ENCODE measurements around the gene GNAT1. TPM values are rescaled to one million over a fixed set of nuclear protein-coding genes. Genes with fewer than 3 reads are reported as not detected.
A peak's percentile ranks its signal among the peaks of the same experiment; 100 is the strongest.

GNAT1 gene
- total RNA-seq, 1 donor from 2014 or later, result not detected

DNA sequence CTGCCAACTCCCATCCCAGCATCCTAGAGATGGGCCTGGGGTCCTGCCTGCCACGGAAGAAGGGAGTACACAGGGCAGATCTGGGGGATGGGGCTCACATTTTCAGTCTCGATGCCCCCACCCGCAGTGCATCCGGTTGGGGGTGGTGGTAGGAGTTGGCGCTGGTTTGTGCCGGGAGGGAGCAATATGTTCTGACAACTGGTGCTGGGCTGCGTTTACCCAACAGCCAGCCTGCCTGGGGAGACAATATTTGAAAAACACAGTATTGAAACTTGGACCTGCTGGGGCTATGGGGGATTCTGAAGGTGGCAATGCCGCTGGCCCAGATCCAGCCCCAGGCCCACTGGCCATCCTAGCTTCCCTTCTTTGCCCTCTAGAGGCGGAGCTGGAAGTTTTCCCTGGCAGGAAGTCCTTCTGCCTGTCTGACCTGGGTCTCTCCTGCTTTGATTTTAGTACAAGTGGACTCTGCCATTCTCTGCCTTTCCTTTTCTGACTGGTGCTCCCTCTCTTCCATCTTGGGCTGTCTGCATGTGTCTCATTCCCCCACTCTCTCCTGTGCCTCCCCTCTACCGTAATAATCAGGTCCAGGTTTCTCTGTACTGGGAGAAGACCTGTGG, 32.8 kb upstream of the GNAT1 start:
- TF ChIP-seq, protein P1, sequence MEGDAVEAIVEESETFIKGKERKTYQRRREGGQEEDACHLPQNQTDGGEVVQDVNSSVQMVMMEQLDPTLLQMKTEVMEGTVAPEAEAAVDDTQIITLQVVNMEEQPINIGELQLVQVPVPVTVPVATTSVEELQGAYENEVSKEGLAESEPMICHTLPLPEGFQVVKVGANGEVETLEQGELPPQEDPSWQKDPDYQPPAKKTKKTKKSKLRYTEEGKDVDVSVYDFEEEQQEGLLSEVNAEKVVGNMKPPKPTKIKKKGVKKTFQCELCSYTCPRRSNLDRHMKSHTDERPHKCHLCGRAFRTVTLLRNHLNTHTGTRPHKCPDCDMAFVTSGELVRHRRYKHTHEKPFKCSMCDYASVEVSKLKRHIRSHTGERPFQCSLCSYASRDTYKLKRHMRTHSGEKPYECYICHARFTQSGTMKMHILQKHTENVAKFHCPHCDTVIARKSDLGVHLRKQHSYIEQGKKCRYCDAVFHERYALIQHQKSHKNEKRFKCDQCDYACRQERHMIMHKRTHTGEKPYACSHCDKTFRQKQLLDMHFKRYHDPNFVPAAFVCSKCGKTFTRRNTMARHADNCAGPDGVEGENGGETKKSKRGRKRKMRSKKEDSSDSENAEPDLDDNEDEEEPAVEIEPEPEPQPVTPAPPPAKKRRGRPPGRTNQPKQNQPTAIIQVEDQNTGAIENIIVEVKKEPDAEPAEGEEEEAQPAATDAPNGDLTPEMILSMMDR (IDR thresholded peaks at IDR 0.05; ENCODE audit: insufficient read depth, low read length, severe bottlenecking), result peak; percentile 46
- Histone ChIP-seq H3K27me3 (ENCODE audit: control insufficient read depth, insufficient read depth, low read length) (no peaks in the 10 kb centered on the region), H3K36me3 (ENCODE audit: control insufficient read depth, insufficient read depth, low read length) (peaks cover 32% of the 10 kb centered on the region), H3K4me3 (ENCODE audit: low read depth, low read length) (peak overlapping the region; percentile 70)
- no peak for FAIRE-seq
- DNase-seq (ENCODE audit: low read depth), result no peak

DNA sequence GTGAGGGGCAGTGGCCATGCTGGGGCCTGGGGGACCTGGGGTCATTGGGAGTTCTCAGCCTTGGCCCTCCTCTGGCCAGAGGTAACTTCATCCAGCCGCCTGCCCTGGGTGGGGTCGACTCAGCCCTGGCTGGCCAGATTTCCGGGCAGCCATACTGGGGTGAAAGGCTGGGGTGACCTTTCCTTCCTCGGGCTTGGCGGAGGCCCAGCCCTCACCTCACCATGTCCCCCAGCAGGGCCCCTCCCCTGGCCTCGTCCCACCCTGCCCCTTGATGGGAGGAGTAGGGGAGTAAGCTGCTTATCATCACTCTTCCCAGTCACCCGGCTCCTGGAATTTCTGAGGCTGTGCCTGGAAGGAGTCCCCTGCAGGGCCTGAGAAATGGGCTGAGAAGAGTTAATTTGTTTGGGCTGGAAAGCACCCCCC, 30.8 kb upstream of the GNAT1 start:
- no peak for FAIRE-seq
- no peak overlapping the region for H3K4me3 ChIP-seq (ENCODE audit: low read depth, low read length)
- peaks cover 38% of the 10 kb centered on the region for H3K36me3 ChIP-seq (ENCODE audit: control insufficient read depth, insufficient read depth, low read length)

DNA sequence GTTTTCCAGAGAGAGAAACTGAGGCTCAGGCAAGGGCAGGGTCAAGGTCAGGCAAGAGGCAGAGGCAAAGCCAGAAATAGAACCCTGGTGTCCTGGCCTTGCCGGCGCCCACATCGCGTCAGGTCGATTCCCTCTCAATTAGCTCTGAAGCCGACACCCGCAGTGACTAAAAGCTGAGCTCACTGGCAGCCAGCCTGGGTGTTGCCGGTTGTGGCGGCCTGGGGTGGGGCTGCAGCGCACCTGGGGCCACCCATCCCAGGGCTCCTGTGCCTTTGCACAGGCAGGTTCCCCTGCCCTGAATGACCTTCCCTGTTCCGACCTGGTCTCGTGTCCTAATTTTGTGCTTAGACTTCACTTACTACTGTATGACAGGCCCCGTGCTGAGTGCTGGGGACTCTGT, 30.1 kb upstream of the GNAT1 start:
- peak; percentile 75 for DNase-seq (ENCODE audit: low read depth)
- no peaks in the 10 kb centered on the region for H3K27me3 ChIP-seq (ENCODE audit: control insufficient read depth, insufficient read depth, low read length)
- TF ChIP-seq, protein P1 (IDR thresholded peaks at IDR 0.05; ENCODE audit: insufficient read depth, low read length, severe bottlenecking), result no peak
- peak; percentile 13 for FAIRE-seq
- no peak overlapping the region for H3K4me3 ChIP-seq (ENCODE audit: low read depth, low read length)
- H3K36me3 ChIP-seq (ENCODE audit: control insufficient read depth, insufficient read depth, low read length), result peaks cover 40% of the 10 kb centered on the region

More for the DNA sequence above, 30.8 kb upstream of the GNAT1 start:
- DNase-seq (ENCODE audit: low read depth), result no peak
- H3K27me3 ChIP-seq (ENCODE audit: control insufficient read depth, insufficient read depth, low read length), result no peaks in the 10 kb centered on the region
- TF ChIP-seq, protein P1 (IDR thresholded peaks at IDR 0.05; ENCODE audit: insufficient read depth, low read length, severe bottlenecking), result no peak

DNA sequence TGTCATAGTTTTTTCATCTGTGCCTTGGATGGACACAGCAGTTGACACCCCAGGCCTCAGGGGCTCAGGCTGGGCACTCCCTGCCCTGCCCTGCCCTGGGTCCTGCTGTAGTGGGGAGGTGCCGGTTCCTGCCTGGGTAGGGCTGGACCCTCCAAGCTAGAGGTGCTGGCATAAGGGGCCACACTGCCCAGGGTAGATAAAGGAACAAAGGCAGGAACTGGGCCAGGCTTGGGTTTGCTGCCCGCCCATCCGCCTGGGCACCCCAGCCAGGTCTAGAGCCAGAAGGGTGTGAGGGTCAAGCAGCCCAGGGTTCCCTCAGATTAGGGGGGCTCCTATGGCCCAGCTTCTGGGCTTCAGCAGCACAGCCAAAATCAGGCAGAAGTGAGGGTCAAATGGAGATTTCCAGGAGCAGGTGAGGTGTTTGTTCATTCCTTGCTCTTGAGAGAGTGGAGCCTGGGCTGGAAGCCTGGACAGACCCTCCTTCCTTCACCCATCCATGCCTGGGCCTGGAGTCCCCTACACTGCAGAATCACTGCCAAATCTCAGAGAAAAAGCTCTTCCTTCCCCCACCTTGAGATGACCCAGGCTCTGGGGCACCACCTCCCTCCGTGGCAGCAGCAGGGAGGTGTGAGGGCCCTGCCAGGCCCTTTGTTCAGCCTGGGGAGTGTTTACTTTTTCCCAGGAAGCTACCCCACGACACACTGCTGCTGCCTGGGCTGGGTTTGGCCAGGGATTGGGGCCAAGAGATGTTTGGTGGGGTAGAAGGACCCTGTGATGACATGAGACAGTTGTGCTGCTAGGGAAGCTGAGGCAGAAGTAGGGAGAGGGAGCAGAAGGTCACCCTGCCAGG, 29.2 kb upstream of the GNAT1 start:
- TF ChIP-seq, protein P1 (IDR thresholded peaks at IDR 0.05; ENCODE audit: insufficient read depth, low read length, severe bottlenecking), result no peak
- no peak for FAIRE-seq
- no peaks in the 10 kb centered on the region for H3K27me3 ChIP-seq (ENCODE audit: control insufficient read depth, insufficient read depth, low read length)
- H3K4me3 ChIP-seq (ENCODE audit: low read depth, low read length), result no peak overlapping the region
- H3K36me3 ChIP-seq (ENCODE audit: control insufficient read depth, insufficient read depth, low read length), result peaks cover 46% of the 10 kb centered on the region
- DNase-seq (ENCODE audit: low read depth), result no peak

DNA sequence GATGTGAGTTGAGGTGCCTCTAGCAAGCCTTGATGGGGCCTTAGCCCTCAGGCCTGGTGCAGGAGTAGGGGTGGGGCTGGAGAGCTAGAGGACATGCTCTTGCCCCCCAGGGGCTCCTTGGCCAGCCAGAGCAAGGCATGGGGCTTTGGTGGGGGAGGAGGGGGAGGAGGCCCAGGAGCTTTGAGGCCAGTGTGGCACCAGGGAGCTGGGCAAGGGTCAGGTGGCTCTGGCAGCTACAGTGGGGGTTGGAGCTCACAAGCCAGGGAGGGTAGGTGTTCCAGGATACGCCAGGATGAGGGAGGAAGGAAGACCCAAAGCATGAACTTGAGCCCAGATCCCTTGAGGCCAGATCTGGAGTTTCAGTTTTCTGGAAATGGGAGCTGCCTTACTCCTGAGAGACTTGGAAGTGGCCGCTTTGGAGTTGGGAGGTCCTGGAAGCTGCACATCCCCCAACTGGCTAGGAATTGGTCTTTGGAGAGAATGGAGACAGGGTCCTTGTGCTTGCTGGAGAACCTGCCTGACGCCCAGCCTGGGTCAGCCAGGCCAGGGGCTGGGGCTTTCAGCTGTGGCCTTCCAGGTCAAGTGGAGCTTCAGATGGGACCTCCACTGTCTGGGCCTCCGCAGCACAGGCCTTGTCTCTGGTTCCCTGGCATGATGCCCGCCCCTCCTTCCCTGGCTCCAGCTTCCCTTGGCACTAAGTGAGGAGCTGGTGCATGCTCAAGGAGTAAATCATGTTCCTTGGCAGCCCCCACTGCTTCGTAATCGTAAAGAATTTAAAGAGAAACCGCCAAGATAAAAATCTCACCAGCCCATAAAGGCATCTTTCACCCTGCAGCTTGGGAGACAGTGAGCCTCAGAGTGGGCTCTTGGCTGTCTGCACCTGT, 27.6 kb upstream of the GNAT1 start:
- H3K4me3 ChIP-seq (ENCODE audit: low read depth, low read length), result no peak overlapping the region
- no peak for FAIRE-seq
- TF ChIP-seq, protein P1 (IDR thresholded peaks at IDR 0.05; ENCODE audit: insufficient read depth, low read length, severe bottlenecking), result no peak
- H3K36me3 ChIP-seq (ENCODE audit: control insufficient read depth, insufficient read depth, low read length), result peaks cover 55% of the 10 kb centered on the region
- no peaks in the 10 kb centered on the region for H3K27me3 ChIP-seq (ENCODE audit: control insufficient read depth, insufficient read depth, low read length)
- peak; percentile 88 for DNase-seq (ENCODE audit: low read depth)

Measured in bronchial epithelial cell (primary cell).